Fibroblast of lung (primary cell): ENCODE results near the gene POLR3H. TPM values are rescaled to one million over a fixed set of nuclear protein-coding genes. Genes with fewer than 3 reads are reported as not detected.

Experiments
- DNase-seq, 2 donors: peaks; one replicate each; pipeline versions ENCODE4 v3.0.0 to v3.0.0-alpha.2; 2010; ENCODE audit warnings: low read depth in 2 of 2
- H2AFZ ChIP-seq: 2 replicates; pipeline ENCODE4 v1.5.1; 2012; ENCODE audit warnings: low read length, control low read depth, inconsistent platforms
- H3K27ac ChIP-seq: 2 replicates; pipeline ENCODE4 v1.5.1; 2011; ENCODE audit warnings: low read length, control low read depth; ENCODE audit not compliant: insufficient read depth
- H3K27me3 ChIP-seq: 2 replicates; pipeline ENCODE4 v1.5.1; 2011; ENCODE audit warnings: mild to moderate bottlenecking, low read length; ENCODE audit not compliant: control insufficient read depth, insufficient read depth
- H3K36me3 ChIP-seq: 2 replicates; pipeline ENCODE4 v1.5.1; 2011; ENCODE audit warnings: low read length; ENCODE audit not compliant: control insufficient read depth, insufficient read depth
- H3K4me1 ChIP-seq: 2 replicates; pipeline ENCODE4 v1.5.1; 2011; ENCODE audit warnings: low read length; ENCODE audit not compliant: control insufficient read depth, insufficient read depth; ENCODE audit errors: extremely low read depth
- H3K4me2 ChIP-seq: 2 replicates; pipeline ENCODE4 v1.5.1; 2011; ENCODE audit warnings: low read length, control low read depth; ENCODE audit not compliant: insufficient read depth; ENCODE audit errors: extremely low read depth
- H3K4me3 ChIP-seq, 4 experiments: fragments of 200-600 bp in 1 of 4; sonication (generic) in 1 of 4; replicated peaks in 1 of 4; 2 replicates each; pipeline ENCODE4 v1.5.1; 2011 to 2016; ENCODE audit warnings: low read length in 4 of 4, low read depth in 3 of 4, mild to moderate bottlenecking in 3 of 4, control low read depth in 2 of 4, inconsistent platforms in 1 of 4, mixed read lengths in 1 of 4; ENCODE audit not compliant: insufficient read depth in 1 of 4; ENCODE audit errors: control extremely low read depth in 1 of 4
- H3K79me2 ChIP-seq: 2 replicates; pipeline ENCODE4 v1.5.1; 2012; ENCODE audit warnings: mild to moderate bottlenecking, low read length, inconsistent platforms; ENCODE audit not compliant: control insufficient read depth, insufficient read depth
- H3K9ac ChIP-seq: 2 replicates; pipeline ENCODE4 v1.5.1; 2011; ENCODE audit warnings: mild to moderate bottlenecking, low read length, control low read depth; ENCODE audit not compliant: insufficient read depth
- H3K9me3 ChIP-seq: 2 replicates; pipeline ENCODE4 v1.5.1; 2012; ENCODE audit warnings: low read depth, low read length; ENCODE audit not compliant: control insufficient read depth, insufficient read depth
- H4K20me1 ChIP-seq: 2 replicates; pipeline ENCODE4 v1.5.1; 2011; ENCODE audit warnings: low read length; ENCODE audit not compliant: control insufficient read depth, insufficient read depth; ENCODE audit errors: extremely low read depth
- EZH2 ChIP-seq: IDR thresholded peaks from 2 replicates; pipeline ENCODE4 v1.5.1; 2012; ENCODE audit warnings: low read length, control low read depth, mild to moderate bottlenecking; ENCODE audit errors: missing control alignments
- polyA plus RNA-seq, 2 donors: library from polyadenylated mRNA; depleted of rRNA in 1 of 2; stranded (reverse) in 1 of 2; unstranded in 1 of 2; fragments of >200 nt; gene quantifications; 2 replicates each; pipeline ENCODE4 v1.2.1, GENCODE V29; 2011 to 2012; ENCODE audit warnings: missing spikeins in 1 of 2
- total RNA-seq: library from RNA; depleted of rRNA; stranded (reverse); fragments of >200 nt; gene quantifications from 2 replicates; pipeline ENCODE4 v1.2.1, GENCODE V29; 2014
- TF ChIP-seq, protein P1 (sequence below), 2 donors: IDR thresholded peaks in 1 of 2; conservative IDR thresholded peaks in 1 of 2; 1 replicate in 1 of 2; 2 replicates in 1 of 2; pipeline ENCODE4 v1.5.1; 2011 to 2012; ENCODE audit warnings: low read length in 2 of 2, control low read depth in 1 of 2, inconsistent platforms in 1 of 2, low read depth in 1 of 2, mild to moderate bottlenecking in 1 of 2

The POLR3H gene
- total and polyA plus RNA-seq, 2 donors (not counting 1 experiment from before 2014, with no cell fraction given), result 19.7 to 42.6 TPM

DNA sequence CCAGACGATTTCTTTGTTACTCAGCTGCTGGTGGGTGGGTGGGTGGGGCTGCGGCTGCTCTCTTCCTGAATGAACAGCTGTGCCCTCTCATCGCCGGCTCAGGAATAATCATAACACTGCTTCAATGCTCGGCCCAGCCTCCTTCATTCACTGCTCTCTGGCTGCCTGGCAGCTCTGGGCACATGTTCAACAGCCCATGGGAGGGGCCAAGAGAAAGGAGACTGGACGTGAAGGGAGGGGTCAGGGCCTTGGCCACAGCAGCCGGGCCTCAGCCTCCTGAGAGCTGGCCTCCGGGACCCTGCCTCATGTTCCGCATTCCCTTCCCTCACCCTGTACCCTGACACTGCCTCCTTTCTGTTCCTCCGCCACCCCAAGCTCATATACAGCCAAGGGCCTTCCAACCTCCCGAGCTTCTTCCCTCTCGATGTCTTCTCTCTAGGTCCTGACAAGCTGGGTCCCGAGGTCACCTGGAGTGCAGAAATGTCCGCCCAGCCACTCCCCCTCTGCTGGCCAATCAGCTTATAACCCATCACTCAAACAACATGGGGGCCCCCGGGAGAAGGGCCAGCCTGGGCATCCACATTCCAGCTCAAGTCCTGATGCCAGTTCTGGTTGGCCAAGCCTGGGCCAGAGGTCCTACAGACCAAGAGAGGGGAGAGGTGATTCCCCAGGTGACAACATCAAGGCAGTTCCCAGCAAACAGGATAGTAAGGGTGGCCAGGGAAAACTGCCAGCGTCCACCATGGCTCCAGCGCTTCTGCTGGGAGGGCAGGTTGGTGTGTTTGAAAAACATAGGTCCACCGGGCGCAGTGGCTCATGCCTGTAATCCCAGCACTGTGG, 13.4 kb upstream of the POLR3H start:
- peak overlapping the region; percentile 75 for H3K4me2 ChIP-seq
- peak overlapping the region; percentile 82 for H2AFZ ChIP-seq
- no peaks in the 10 kb centered on the region for H3K9me3 ChIP-seq
- H3K4me1 ChIP-seq, result peaks cover 24% of the 10 kb centered on the region
- TF ChIP-seq EZH2, result no peak
- TF ChIP-seq, protein P1, sequence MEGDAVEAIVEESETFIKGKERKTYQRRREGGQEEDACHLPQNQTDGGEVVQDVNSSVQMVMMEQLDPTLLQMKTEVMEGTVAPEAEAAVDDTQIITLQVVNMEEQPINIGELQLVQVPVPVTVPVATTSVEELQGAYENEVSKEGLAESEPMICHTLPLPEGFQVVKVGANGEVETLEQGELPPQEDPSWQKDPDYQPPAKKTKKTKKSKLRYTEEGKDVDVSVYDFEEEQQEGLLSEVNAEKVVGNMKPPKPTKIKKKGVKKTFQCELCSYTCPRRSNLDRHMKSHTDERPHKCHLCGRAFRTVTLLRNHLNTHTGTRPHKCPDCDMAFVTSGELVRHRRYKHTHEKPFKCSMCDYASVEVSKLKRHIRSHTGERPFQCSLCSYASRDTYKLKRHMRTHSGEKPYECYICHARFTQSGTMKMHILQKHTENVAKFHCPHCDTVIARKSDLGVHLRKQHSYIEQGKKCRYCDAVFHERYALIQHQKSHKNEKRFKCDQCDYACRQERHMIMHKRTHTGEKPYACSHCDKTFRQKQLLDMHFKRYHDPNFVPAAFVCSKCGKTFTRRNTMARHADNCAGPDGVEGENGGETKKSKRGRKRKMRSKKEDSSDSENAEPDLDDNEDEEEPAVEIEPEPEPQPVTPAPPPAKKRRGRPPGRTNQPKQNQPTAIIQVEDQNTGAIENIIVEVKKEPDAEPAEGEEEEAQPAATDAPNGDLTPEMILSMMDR (conservative IDR thresholded peaks at IDR 0.05 in 1 of 2, IDR thresholded peaks at IDR 0.05 in 1 of 2; ENCODE audit: low read depth in 1 of 2, low read length in 2 of 2), result no peak
- no peaks in the 10 kb centered on the region for H3K79me2 ChIP-seq
- H3K27ac ChIP-seq, result peak overlapping the region; percentile 83
- peak; percentile 92 to 98 for DNase-seq
- H3K4me3 ChIP-seq, result no peak overlapping the region
- no peaks in the 10 kb centered on the region for H3K36me3 ChIP-seq
- peak overlapping the region; percentile 55 for H3K9ac ChIP-seq
- H4K20me1 ChIP-seq, result no peaks in the 10 kb centered on the region
- no peaks in the 10 kb centered on the region for H3K27me3 ChIP-seq

DNA sequence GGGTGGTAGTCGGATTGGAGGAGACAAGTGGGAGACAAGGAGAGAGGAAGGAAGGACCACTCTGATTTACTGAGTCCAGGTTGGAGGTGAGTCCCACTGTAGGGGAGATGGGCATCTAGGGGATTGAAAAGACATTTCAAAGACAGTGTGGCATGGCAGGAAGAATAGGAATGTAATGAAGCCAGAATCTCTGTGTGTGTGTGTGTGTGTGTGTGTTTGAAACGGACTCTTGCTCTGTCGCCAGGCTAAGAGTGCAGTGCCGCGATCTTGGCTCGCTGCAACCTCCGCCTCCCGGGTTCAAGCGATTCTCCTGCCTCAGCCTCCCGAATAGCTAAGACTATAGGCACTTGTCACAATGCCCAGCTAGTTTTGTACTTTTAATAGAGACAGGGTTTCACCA, 12.3 kb upstream of the POLR3H start:
- H3K9ac ChIP-seq, result no peak overlapping the region
- TF ChIP-seq EZH2, result no peak
- TF ChIP-seq, protein P1 (conservative IDR thresholded peaks at IDR 0.05 in 1 of 2, IDR thresholded peaks at IDR 0.05 in 1 of 2; ENCODE audit: low read depth in 1 of 2, low read length in 2 of 2), result no peak
- no peaks in the 10 kb centered on the region for H3K27me3 ChIP-seq
- H3K4me2 ChIP-seq, result peak overlapping the region; percentile 85
- no peaks in the 10 kb centered on the region for H3K79me2 ChIP-seq
- no peak overlapping the region for H3K27ac ChIP-seq
- H3K4me1 ChIP-seq, result peaks cover 20% of the 10 kb centered on the region
- no peak overlapping the region for H3K4me3 ChIP-seq
- no peaks in the 10 kb centered on the region for H3K36me3 ChIP-seq
- no peak overlapping the region for H2AFZ ChIP-seq
- no peak for DNase-seq
- H4K20me1 ChIP-seq, result no peaks in the 10 kb centered on the region
- H3K9me3 ChIP-seq, result no peaks in the 10 kb centered on the region

DNA sequence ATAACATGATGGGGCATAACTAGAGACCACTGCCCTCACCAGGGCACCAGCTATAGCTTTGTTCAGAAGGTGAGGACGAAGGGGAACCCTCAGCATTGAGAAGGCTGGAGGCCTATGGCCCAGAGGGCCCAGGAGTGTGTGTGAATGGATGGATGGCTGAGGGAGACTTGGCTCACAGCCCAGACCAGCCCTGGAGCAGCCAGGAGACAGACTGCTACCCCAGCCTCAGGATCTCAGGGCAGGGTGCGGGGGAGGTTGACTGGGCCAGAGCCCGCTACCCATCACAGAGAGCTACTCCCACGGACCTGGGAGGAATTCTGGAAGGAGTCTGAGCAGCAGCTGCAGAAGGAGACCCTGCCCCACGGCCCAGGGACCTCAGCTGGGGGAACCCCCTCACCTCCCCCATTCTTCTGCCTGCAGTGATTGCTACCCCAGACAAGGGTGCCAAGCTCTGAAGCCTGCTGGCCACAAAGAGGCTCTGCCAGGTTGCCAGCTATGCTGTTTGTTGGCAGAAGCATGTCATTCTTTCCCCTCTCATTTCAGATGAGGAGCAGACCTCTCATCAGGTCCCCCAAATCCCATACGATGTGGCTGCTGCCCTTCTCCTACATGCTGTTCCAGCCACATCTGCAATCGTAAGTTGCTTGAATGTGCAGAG, 11.2 kb upstream of the POLR3H start:
- H3K27ac ChIP-seq, result no peak overlapping the region
- H4K20me1 ChIP-seq, result no peaks in the 10 kb centered on the region
- no peak for TF ChIP-seq EZH2
- TF ChIP-seq, protein P1 (conservative IDR thresholded peaks at IDR 0.05 in 1 of 2, IDR thresholded peaks at IDR 0.05 in 1 of 2; ENCODE audit: low read depth in 1 of 2, low read length in 2 of 2), result no peak
- H2AFZ ChIP-seq, result no peak overlapping the region
- H3K27me3 ChIP-seq, result no peaks in the 10 kb centered on the region
- H3K4me3 ChIP-seq, result no peak overlapping the region
- no peaks in the 10 kb centered on the region for H3K79me2 ChIP-seq
- peaks cover 20% of the 10 kb centered on the region for H3K4me1 ChIP-seq
- no peaks in the 10 kb centered on the region for H3K9me3 ChIP-seq
- H3K4me2 ChIP-seq, result no peak overlapping the region
- DNase-seq, result peak in 1 of 2 donors; percentile 35
- no peak overlapping the region for H3K9ac ChIP-seq
- H3K36me3 ChIP-seq, result no peaks in the 10 kb centered on the region
